NK-92 treated with Interleukin-12 subunit alpha and Interleukin-12 subunit beta, amount 100 ng/mL, for 24 hours (cell line): ENCODE measurements around the gene WDR72.
"Not testable (repeated sequence)": the region's sequence is repeated elsewhere in the genome, so short reads cannot be mapped to it uniquely, and the experiment has no call there.

Experiments
- DNase-seq: peaks from one replicate; lab custom pipeline; 2025; lab: John Stamatoyannopoulos, UW

Gene WDR72

GRCh38 chr15:53589520-53590057 lies 169.9 kb downstream of the WDR72 start:
- no peak for DNase-seq

- no peak for DNase-seq
Observed at GRCh38 chr15:53588773-53589172, 170.7 kb downstream of the WDR72 start.

- no peak for DNase-seq
Observed at GRCh38 chr15:53586799-53587198, 172.7 kb downstream of the WDR72 start.

GRCh38 chr15:53581513-53581912 lies 177.9 kb downstream of the WDR72 start:
- no peak for DNase-seq

- no peak for DNase-seq
Observed at GRCh38 chr15:53580366-53580765, 179.1 kb downstream of the WDR72 start.

GRCh38 chr15:53576841-53577240 lies 182.6 kb downstream of the WDR72 start:
- DNase-seq: no peak

GRCh38 chr15:53573091-53573490 lies 186.4 kb downstream of the WDR72 start:
- no peak for DNase-seq

- DNase-seq: no peak
Observed at GRCh38 chr15:53569751-53570480, 189.5 kb downstream of the WDR72 start.

- no peak for DNase-seq
Observed at GRCh38 chr15:53566912-53567311, 192.6 kb downstream of the WDR72 start.

- DNase-seq: no peak
Observed at GRCh38 chr15:53565721-53566120, 193.7 kb downstream of the WDR72 start.

GRCh38 chr15:53564647-53565046 lies 194.8 kb downstream of the WDR72 start:
- DNase-seq: no peak

- no peak for DNase-seq
Observed at GRCh38 chr15:53563627-53564026, 195.8 kb downstream of the WDR72 start.

- no peak for DNase-seq
Observed at GRCh38 chr15:53559364-53560277, 199.8 kb downstream of the WDR72 start.

- DNase-seq: no peak
Observed at GRCh38 chr15:53558384-53558783, 201.1 kb downstream of the WDR72 start.

GRCh38 chr15:53555226-53555625 lies 204.2 kb downstream of the WDR72 start:
- DNase-seq: no peak

- DNase-seq: no peak
Observed at GRCh38 chr15:53549697-53550305, 209.7 kb downstream of the WDR72 start.

GRCh38 chr15:53548236-53548635 lies 211.2 kb downstream of the WDR72 start:
- no peak for DNase-seq

GRCh38 chr15:53540626-53541300 lies 218.7 kb downstream of the WDR72 start:
- DNase-seq: not testable (repeated sequence)

GRCh38 chr15:53539878-53540277 lies 219.6 kb downstream of the WDR72 start:
- no peak for DNase-seq

GRCh38 chr15:53536479-53537120 lies 222.9 kb downstream of the WDR72 start:
- no peak for DNase-seq

GRCh38 chr15:53535886-53536285 lies 223.6 kb downstream of the WDR72 start:
- no peak for DNase-seq
